DMS 273 (cell line): ENCODE results near the gene AGBL1.
"Not testable (repeated sequence)": the region's sequence is repeated elsewhere in the genome, so short reads cannot be mapped to it uniquely, and the experiment has no call there.

Experiments
- DNase-seq: peaks from one replicate; lab custom pipeline; 2025; ENCODE audit not compliant: unreplicated experiment; lab: John Stamatoyannopoulos, UW

The AGBL1 gene

GRCh38 chr15:86082619-86083380 lies 3.1 kb downstream of the AGBL1 start:
- peak; percentile 17 for DNase-seq

- peak; percentile 60 for DNase-seq
Measured at GRCh38 chr15:86087808-86088207, 8.1 kb downstream of the AGBL1 start.

GRCh38 chr15:86089422-86089821 lies 9.8 kb downstream of the AGBL1 start:
- DNase-seq: peak; percentile 70

GRCh38 chr15:86101818-86102217 lies 22.1 kb downstream of the AGBL1 start:
- no peak for DNase-seq

- no peak for DNase-seq
Measured at GRCh38 chr15:86103825-86104224, 24.2 kb downstream of the AGBL1 start.

GRCh38 chr15:86106306-86106705 lies 26.6 kb downstream of the AGBL1 start:
- DNase-seq: no peak

GRCh38 chr15:86115145-86115801 lies 35.6 kb downstream of the AGBL1 start:
- DNase-seq: peak; percentile 31

- DNase-seq: no peak
Measured at GRCh38 chr15:86121568-86122225, 42.0 kb downstream of the AGBL1 start.

GRCh38 chr15:86122691-86123391 lies 43.2 kb downstream of the AGBL1 start:
- not testable (repeated sequence) for DNase-seq

GRCh38 chr15:86125775-86126174 lies 46.1 kb downstream of the AGBL1 start:
- DNase-seq: peak; percentile 4

GRCh38 chr15:86127547-86127946 lies 47.9 kb downstream of the AGBL1 start:
- DNase-seq: no peak

GRCh38 chr15:86135041-86135440 lies 55.4 kb downstream of the AGBL1 start:
- no peak for DNase-seq

GRCh38 chr15:86136861-86137260 lies 57.2 kb downstream of the AGBL1 start:
- DNase-seq: no peak

GRCh38 chr15:86138798-86139197 lies 59.1 kb downstream of the AGBL1 start:
- no peak for DNase-seq

GRCh38 chr15:86139828-86140227 lies 60.2 kb downstream of the AGBL1 start:
- peak; percentile 10 for DNase-seq

- no peak for DNase-seq
Measured at GRCh38 chr15:86154705-86155104, 75.0 kb downstream of the AGBL1 start.

- DNase-seq: no peak
Measured at GRCh38 chr15:86155551-86155950, 75.9 kb downstream of the AGBL1 start.

- no peak for DNase-seq
Measured at GRCh38 chr15:86157606-86158293, 78.1 kb downstream of the AGBL1 start.

- DNase-seq: no peak
Measured at GRCh38 chr15:86159468-86159867, 79.8 kb downstream of the AGBL1 start.

GRCh38 chr15:86161250-86161649 lies 81.6 kb downstream of the AGBL1 start:
- DNase-seq: no peak

- DNase-seq: peak; percentile 21
Measured at GRCh38 chr15:86162172-86162591, 82.5 kb downstream of the AGBL1 start.
